ENCODE results near the gene SLC25A26.
"Not testable (repeated sequence)": the region's sequence is repeated elsewhere in the genome, so short reads cannot be mapped to it uniquely, and the experiment has no call there.

Gene SLC25A26

GRCh38 chr3:66415867-66416428 is 195.1 kb downstream of the SLC25A26 start:
- DNase-seq, result no peak

GRCh38 chr3:66416556-66417304 is 195.9 kb downstream of the SLC25A26 start:
- DNase-seq, result no peak

- peak; percentile 66 for DNase-seq
Observed at GRCh38 chr3:66418475-66418931, 197.7 kb downstream of the SLC25A26 start.

- DNase-seq, result no peak
Observed at GRCh38 chr3:66419036-66419435, 198.2 kb downstream of the SLC25A26 start.

- not testable (repeated sequence) for DNase-seq
Observed at GRCh38 chr3:66421144-66421543, 200.3 kb downstream of the SLC25A26 start.

GRCh38 chr3:66421893-66422292 is 201.1 kb downstream of the SLC25A26 start:
- DNase-seq, result not testable (repeated sequence)

- no peak for DNase-seq
Observed at GRCh38 chr3:66423791-66424190, 203.0 kb downstream of the SLC25A26 start.

GRCh38 chr3:66425032-66425431 is 204.2 kb downstream of the SLC25A26 start:
- no peak for DNase-seq

GRCh38 chr3:66425576-66426114 is 204.8 kb downstream of the SLC25A26 start:
- no peak for DNase-seq

- no peak for DNase-seq
Observed at GRCh38 chr3:66426135-66426534, 205.3 kb downstream of the SLC25A26 start.

GRCh38 chr3:66427352-66427751 is 206.6 kb downstream of the SLC25A26 start:
- DNase-seq, result no peak

GRCh38 chr3:66427951-66428474 is 207.2 kb downstream of the SLC25A26 start:
- no peak for DNase-seq

All from NCI-H345 (cell line).